GM23248 (cell line): ENCODE measurements around the gene RBBP8NL. TPM values are rescaled to one million over a fixed set of nuclear protein-coding genes. Genes with fewer than 3 reads are reported as not detected.
A peak's percentile ranks its signal among the peaks of the same experiment; 100 is the strongest.

ENCODE experiments used
- DNase-seq: peaks from one replicate; pipeline ENCODE4 v3.0.0-alpha.2; 2015
- H2AFZ ChIP-seq: fragments of 200-600 bp; sonication (generic); 2 replicates; pipeline ENCODE4 v1.6.1; 2016; ENCODE audit warnings: antibody characterized with exemption
- H3F3A ChIP-seq: fragments of 200-600 bp; sonication (generic); 2 replicates; pipeline ENCODE4 v1.6.1; 2016; ENCODE audit warnings: mild to moderate bottlenecking, antibody characterized with exemption, mixed run types; ENCODE audit not compliant: insufficient read depth
- H3K27ac ChIP-seq: fragments of 200-600 bp; sonication (generic); 2 replicates; pipeline ENCODE4 v1.5.1; 2016; ENCODE audit warnings: mild to moderate bottlenecking
- H3K27me3 ChIP-seq: fragments of 200-600 bp; sonication (generic); replicated peaks from 2 replicates; pipeline ENCODE4 v1.6.1; 2016; ENCODE audit warnings: mild to moderate bottlenecking; ENCODE audit not compliant: insufficient read depth
- H3K36me3 ChIP-seq: fragments of 200-600 bp; sonication (generic); 2 replicates; pipeline ENCODE4 v1.6.1; 2016; ENCODE audit warnings: low read depth, mild to moderate bottlenecking
- H3K4me1 ChIP-seq: fragments of 200-600 bp; sonication (generic); 2 replicates; pipeline ENCODE4 v1.6.1; 2016; ENCODE audit warnings: mild to moderate bottlenecking; ENCODE audit not compliant: insufficient read depth
- H3K4me2 ChIP-seq: fragments of 200-600 bp; sonication (generic); one replicate; pipeline ENCODE4 v1.6.1; 2016; ENCODE audit warnings: mild to moderate bottlenecking; ENCODE audit not compliant: unreplicated experiment
- H3K4me3 ChIP-seq: fragments of 200-600 bp; sonication (generic); 2 replicates; pipeline ENCODE4 v1.5.1; 2016; ENCODE audit warnings: mild to moderate bottlenecking
- H3K79me2 ChIP-seq: fragments of 200-600 bp; sonication (generic); 2 replicates; pipeline ENCODE4 v1.6.1; 2016; ENCODE audit warnings: mild to moderate bottlenecking; ENCODE audit not compliant: insufficient read depth
- H3K9ac ChIP-seq: fragments of 200-600 bp; sonication (generic); 2 replicates; pipeline ENCODE4 v1.6.1; 2016; ENCODE audit warnings: mild to moderate bottlenecking
- H3K9me2 ChIP-seq: fragments of 200-600 bp; sonication (generic); 2 replicates; pipeline ENCODE4 v1.6.1; 2016; ENCODE audit warnings: mixed run types, mild to moderate bottlenecking, moderate library complexity; ENCODE audit not compliant: insufficient read depth
- H3K9me3 ChIP-seq: fragments of 200-600 bp; sonication (generic); one replicate; pipeline ENCODE4 v1.6.1; 2017; ENCODE audit warnings: low read depth
- H4K20me1 ChIP-seq: fragments of 200-600 bp; sonication (generic); 2 replicates; pipeline ENCODE4 v1.6.0; 2016; ENCODE audit not compliant: insufficient read depth
- EZH2 ChIP-seq: fragments of 200-600 bp; sonication (generic); IDR thresholded peaks from 2 replicates; pipeline ENCODE4 v1.6.1; 2018; ENCODE audit warnings: antibody characterized with exemption, mild to moderate bottlenecking; ENCODE audit not compliant: insufficient read depth, poor library complexity, severe bottlenecking
- EZH2phosphoT487 ChIP-seq: fragments of 200-600 bp; sonication (generic); IDR thresholded peaks from 2 replicates; pipeline ENCODE4 v1.6.1; 2018; ENCODE audit warnings: antibody characterized with exemption, moderate library complexity, mild to moderate bottlenecking, low read depth; ENCODE audit not compliant: insufficient read depth
- WGBS, 2 experiments: methylation state at CpG; one replicate each; pipeline ENCODE4 v1.1.6; 2015 to 2017; ENCODE audit warnings: low lambda C conversion rate in 2 of 2, low coverage in 1 of 2; ENCODE audit errors: missing lambda C conversion rate in 2 of 2; 5-methylcytosine and 5-hydroxymethylcytosine counted together
- in situ Hi-C: fragments of 300-500 bp; cut with MboI; formaldehyde crosslinking; loops from 2 replicates; pipeline ENCODE4 v1.15.0; 2020
- polyA plus RNA-seq: library from polyadenylated mRNA; unstranded; fragments of >200 nt; fragmentation: Nextera tagmentation; extraction: Ambion mirVana; gene quantifications from 2 replicates; pipeline ENCODE4 v1.2.1, GENCODE V29; 2016
- total RNA-seq: library from RNA; depleted of rRNA; stranded (reverse); fragments of >200 nt; shearing (Covaris generic); gene quantifications from 2 replicates; pipeline ENCODE4 v1.2.3, GENCODE V29; 2014

The RBBP8NL gene
- total and polyA plus RNA-seq, 2 experiments from 2014 or later, result not detected

GRCh38 chr20:62388839-62389600 lies 38.3 kb downstream of the RBBP8NL start:
- no peak overlapping the region for H3K4me3 ChIP-seq
- H3F3A ChIP-seq, result peaks cover 16% of the 10 kb centered on the region; the same call in 1 of the 2 replicates
- no peaks in the 10 kb centered on the region for H3K9me2 ChIP-seq
- peak overlapping the region; percentile 95 for H3K4me2 ChIP-seq
- no peak overlapping the region for H3K27ac ChIP-seq
- no peak for TF ChIP-seq EZH2
- no peak for TF ChIP-seq EZH2phosphoT487
- H3K9ac ChIP-seq, result peak overlapping the region; percentile 95; the same call in 1 of the 2 replicates
- H3K36me3 ChIP-seq, result peaks cover 9% of the 10 kb centered on the region; the same call in 1 of the 2 replicates
- H3K79me2 ChIP-seq, result peaks cover 52% of the 10 kb centered on the region
- no peak overlapping the region for H2AFZ ChIP-seq
- in situ Hi-C loops, result loop anchor here (25.0 kb wide), 1 partner anchor 377 kb away; no protein-coding TSS in a partner anchor
- no peaks in the 10 kb centered on the region for H3K27me3 ChIP-seq
- 76 to 78% methylated on average over 11 of the region's 11 CpGs for WGBS, 2 experiments
- no peaks in the 10 kb centered on the region for H3K9me3 ChIP-seq
- DNase-seq, result no peak
- H4K20me1 ChIP-seq, result no peaks in the 10 kb centered on the region
- H3K4me1 ChIP-seq, result peaks cover 15% of the 10 kb centered on the region

DNA sequence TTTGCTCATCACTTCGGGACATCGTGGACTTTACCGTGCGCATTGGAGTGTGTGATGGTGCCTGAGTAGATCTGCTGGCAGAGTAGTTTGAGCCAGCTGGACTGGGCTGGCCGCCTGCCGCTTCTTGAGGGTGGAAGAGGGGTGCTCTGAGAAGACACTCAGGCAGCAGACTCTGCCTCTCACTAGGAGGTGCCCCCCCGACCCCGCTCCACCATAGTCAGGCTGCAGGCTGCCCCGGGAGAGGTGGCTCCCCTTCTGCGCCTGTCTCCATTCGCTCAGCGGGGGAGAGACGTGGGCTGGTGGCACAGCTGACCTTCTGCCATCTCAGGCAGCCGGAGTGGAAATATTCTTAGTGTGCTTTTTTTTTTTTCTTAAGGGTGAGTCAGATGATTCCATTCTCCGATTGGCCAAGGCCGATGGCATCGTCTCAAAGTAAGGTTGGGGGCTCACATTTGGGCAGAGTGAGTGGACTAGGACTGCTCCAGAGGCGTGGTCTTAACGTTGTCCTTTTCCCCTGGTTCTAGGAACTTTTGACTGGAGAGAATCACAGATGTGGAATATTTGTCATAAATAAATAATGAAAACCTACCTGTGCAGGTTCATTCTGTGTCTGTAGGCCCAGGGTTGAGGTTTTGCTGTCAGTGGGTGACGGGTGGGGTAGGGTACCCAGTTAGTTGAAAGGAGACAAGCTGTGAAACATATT lies 39.3 kb downstream of the RBBP8NL start:
- Histone ChIP-seq H3K36me3 (peaks cover 9% of the 10 kb centered on the region; the same call in 1 of the 2 replicates), H3F3A (peaks cover 20% of the 10 kb centered on the region; the same call in 1 of the 2 replicates), H3K9me2 (no peaks in the 10 kb centered on the region), H3K4me1 (peaks cover 15% of the 10 kb centered on the region), H3K79me2 (peaks cover 58% of the 10 kb centered on the region), H3K27me3 (no peaks in the 10 kb centered on the region), H3K9me3 (no peaks in the 10 kb centered on the region), H4K20me1 (no peaks in the 10 kb centered on the region), H3K9ac (peak overlapping the region; percentile 95), H3K27ac (peak overlapping the region; percentile 24; the same call in 1 of the 2 replicates), H2AFZ (no peak overlapping the region), H3K4me2 (peak overlapping the region; percentile 95), H3K4me3 (peak overlapping the region; percentile 99)
- DNase-seq, result peak; percentile 54
- TF ChIP-seq EZH2phosphoT487 (no peak), EZH2 (no peak)
- WGBS, 2 experiments, result 61 to 62% methylated on average over 20 of the region's 20 CpGs
- in situ Hi-C loops, result loop anchor here (25.0 kb wide), 1 partner anchor 376 kb away; no protein-coding TSS in a partner anchor

DNA sequence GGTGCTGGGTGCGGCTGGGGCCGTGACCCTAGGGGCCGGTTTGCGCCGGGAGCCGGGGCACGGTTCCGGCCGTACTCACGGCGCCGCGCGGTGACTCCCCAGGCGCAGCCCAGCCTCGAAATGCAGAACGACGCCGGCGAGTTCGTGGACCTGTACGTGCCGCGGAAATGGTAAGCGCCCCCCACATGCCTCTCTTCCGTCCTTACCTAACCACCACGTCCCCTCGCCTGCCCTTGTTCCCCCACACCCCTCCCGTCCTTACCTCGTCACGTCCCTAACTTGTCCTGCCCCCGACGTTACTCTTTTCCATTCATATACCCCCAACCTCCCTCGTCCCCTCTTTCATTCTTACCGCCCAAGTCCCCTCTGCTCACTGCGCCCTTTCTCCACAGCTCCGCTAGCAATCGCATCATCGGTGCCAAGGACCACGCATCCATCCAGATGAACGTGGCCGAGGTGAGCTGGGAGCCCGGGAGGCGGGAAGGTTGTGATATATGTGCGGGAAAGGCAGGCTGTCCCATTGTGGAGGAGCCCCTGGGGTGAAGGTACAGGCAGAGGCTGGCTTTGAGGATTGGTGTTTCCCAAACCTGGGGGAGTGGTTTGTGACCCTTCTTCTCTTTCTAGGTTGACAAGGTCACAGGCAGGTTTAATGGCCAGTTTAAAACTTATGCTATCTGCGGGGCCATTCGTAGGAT lies 40.0 kb downstream of the RBBP8NL start:
- DNase-seq, result no peak
- 4 to 12% methylated on average over 16 to 47 of the region's 47 CpGs for WGBS, 2 experiments
- H3K36me3 ChIP-seq, result peaks cover 9% of the 10 kb centered on the region; the same call in 1 of the 2 replicates
- no peaks in the 10 kb centered on the region for H4K20me1 ChIP-seq
- no peaks in the 10 kb centered on the region for H3K27me3 ChIP-seq
- H2AFZ ChIP-seq, result no peak overlapping the region
- H3K9ac ChIP-seq, result peak overlapping the region; percentile 95
- no peaks in the 10 kb centered on the region for H3K9me2 ChIP-seq
- H3K4me3 ChIP-seq, result peak overlapping the region; percentile 99
- peaks cover 20% of the 10 kb centered on the region; the same call in 1 of the 2 replicates for H3F3A ChIP-seq
- no peak for TF ChIP-seq EZH2phosphoT487
- no peak for TF ChIP-seq EZH2
- peak overlapping the region; percentile 95 for H3K4me2 ChIP-seq
- in situ Hi-C loops, result loop anchor here (25.0 kb wide), 1 partner anchor 375 kb away; no protein-coding TSS in a partner anchor
- H3K27ac ChIP-seq, result peak overlapping the region; percentile 24; the same call in 1 of the 2 replicates
- H3K9me3 ChIP-seq, result no peaks in the 10 kb centered on the region
- H3K79me2 ChIP-seq, result peaks cover 63% of the 10 kb centered on the region
- H3K4me1 ChIP-seq, result peaks cover 15% of the 10 kb centered on the region
